Measurements from ENCODE around the gene NCBP1. TPM values are rescaled to one million over a fixed set of nuclear protein-coding genes. Genes with fewer than 3 reads are reported as not detected.
"Not testable (repeated sequence)": the region's sequence is repeated elsewhere in the genome, so short reads cannot be mapped to it uniquely, and the experiment has no call there.

The NCBP1 gene
- total RNA-seq (2022): 59.7 and 66.9 TPM in 2 replicates
- Bru-seq, nascent RNA: percentile 95 among the genes with signal in this experiment
- BruChase-seq, experiment 1, labeled RNA remaining after a 2-hour chase: percentile 90 among the genes with signal in this experiment
- BruChase-seq, experiment 2, labeled RNA remaining after a 6-hour chase: percentile 90 among the genes with signal in this experiment
- long read RNA-seq, full-length matches to known transcripts: 51 of 77 reads
- long read RNA-seq, partial matches to known transcripts: 10 of 77 reads
- long read RNA-seq, other reads (novel, unspliced or antisense): 16 of 77 reads

GRCh38 chr9:97632985-97633858 lies at the start of gene NCBP1, which contains the start of gene TSTD2:
Gene NCBP1, plus strand, starts transcription at chr9:97633821. Its CDS starts 61 bp downstream, at chr9:97633882.
Gene TSTD2, minus strand, starts transcription at chr9:97633368. Its CDS starts 5,806 bp downstream, at chr9:97627562.
- intact Hi-C loops (cut with micrococcal nuclease; ENCODE audit: unreplicated experiment): loop anchor here (2.0 to 5.0 kb wide), 2 partner anchors 64 to 354 kb away; partner anchors contain the start of gene XPA
- no TSS peak for BruUV-seq (replicated peaks)
- ChIA-PET POLR2A (interaction anchor here (0.6 to 1.9 kb wide), 29 partner anchors 9 to 1520 kb away, joined by 3 to 15 read pairs (median 6); partner anchors contain the start of genes ANP32B, CORO2A, TBC1D2 and TMOD1), CTCF (interaction anchor here (0.6 to 2.5 kb wide), 13 partner anchors 18 to 1289 kb away, joined by 3 to 12 read pairs (median 4); partner anchors contain the start of genes NANS, TMOD1 and XPA)
- no peaks in the 10 kb centered on the region for H3K9me3 ChIP-seq
- Mint-ChIP-seq H3K27me3 (ENCODE audit: insufficient read depth, unreplicated experiment) (no peaks in the 10 kb centered on the region), H3K27ac (ENCODE audit: unreplicated experiment) (peak within 1 kb of the TSS; percentile 100), H3K36me3 (ENCODE audit: insufficient read depth, unreplicated experiment) (peaks cover 29% of the 10 kb centered on the region), H3K9me3 (ENCODE audit: unreplicated experiment) (no peaks in the 10 kb centered on the region), H3K4me3 (ENCODE audit: unreplicated experiment) (peak within 1 kb of the TSS; percentile 95), H3K4me1 (ENCODE audit: low read depth, unreplicated experiment) (peaks cover 15% of the 10 kb centered on the region)
- peak; percentile 98 for DNase-seq
- peak within 1 kb of the TSS; percentile 99 for H3K4me3 ChIP-seq (ENCODE audit: low read depth, low read length)
- H3K36me3 ChIP-seq (ENCODE audit: control insufficient read depth, insufficient read depth, low read length): no peaks in the 10 kb centered on the region
- H3K4me1 ChIP-seq: peaks cover 5% of the 10 kb centered on the region
- no peak for TF ChIP-seq CTCF (IDR thresholded peaks at IDR 0.05; ENCODE audit: insufficient read depth in 1 of 2, low read depth in 1 of 2, low read length in 1 of 2, severe bottlenecking in 1 of 2, unreplicated experiment in 1 of 2)
- no peaks in the 10 kb centered on the region for H3K27me3 ChIP-seq (replicated peaks; ENCODE audit: control insufficient read depth, insufficient read depth, low read length)

GRCh38 chr9:97584778-97585177 lies 48.8 kb upstream of the NCBP1 start:
- CTCF ChIA-PET; H3K27me3 ChIP-seq (replicated peaks; ENCODE audit: control insufficient read depth, insufficient read depth, low read length): not testable (repeated sequence)

GRCh38 chr9:97586909-97587308 lies 46.7 kb upstream of the NCBP1 start:
- BruUV-seq (replicated peaks); H3K27me3 ChIP-seq (replicated peaks; ENCODE audit: control insufficient read depth, insufficient read depth, low read length); H3K9me3 ChIP-seq; H3K4me1 ChIP-seq; H3K27ac Mint-ChIP-seq (ENCODE audit: unreplicated experiment); POLR2A ChIA-PET; H3K4me1 Mint-ChIP-seq (ENCODE audit: low read depth, unreplicated experiment); intact Hi-C loops (cut with micrococcal nuclease; ENCODE audit: unreplicated experiment); CTCF ChIA-PET; H3K36me3 Mint-ChIP-seq (ENCODE audit: insufficient read depth, unreplicated experiment); H3K36me3 ChIP-seq (ENCODE audit: control insufficient read depth, insufficient read depth, low read length); H3K27me3 Mint-ChIP-seq (ENCODE audit: insufficient read depth, unreplicated experiment): not testable (repeated sequence)
- H3K4me3 ChIP-seq (ENCODE audit: low read depth, low read length): peak overlapping the region; percentile 33
- Mint-ChIP-seq H3K9me3 (ENCODE audit: unreplicated experiment) (peaks cover 10% of the 10 kb centered on the region), H3K4me3 (ENCODE audit: unreplicated experiment) (peak overlapping the region; percentile 75)
- peak in 1 of 2 experiments; percentile 38 for DNase-seq

More at GRCh38 chr9:97584778-97585177, 48.8 kb upstream of the NCBP1 start:
- H3K4me3 Mint-ChIP-seq (ENCODE audit: unreplicated experiment); POLR2A ChIA-PET; H3K36me3 Mint-ChIP-seq (ENCODE audit: insufficient read depth, unreplicated experiment); H3K4me1 Mint-ChIP-seq (ENCODE audit: low read depth, unreplicated experiment); H3K27ac Mint-ChIP-seq (ENCODE audit: unreplicated experiment); H3K9me3 ChIP-seq; H3K4me3 ChIP-seq (ENCODE audit: low read depth, low read length); BruUV-seq (replicated peaks); intact Hi-C loops (cut with micrococcal nuclease; ENCODE audit: unreplicated experiment); H3K36me3 ChIP-seq (ENCODE audit: control insufficient read depth, insufficient read depth, low read length); H3K27me3 Mint-ChIP-seq (ENCODE audit: insufficient read depth, unreplicated experiment); DNase-seq; H3K4me1 ChIP-seq: not testable (repeated sequence)
- peaks cover 10% of the 10 kb centered on the region for H3K9me3 Mint-ChIP-seq (ENCODE audit: unreplicated experiment)

Data from Caco-2 (cell line).